GM18502 (cell line): Measurements from ENCODE around the gene DNAH10.

ENCODE experiments used
- ATAC-seq: cut with Tn5 transposase; IDR thresholded peaks from one replicate; pipeline ENCODE4 v1.9.1; 2021; ENCODE audit warnings: mild to moderate bottlenecking; ENCODE audit not compliant: unreplicated experiment, poor library complexity

The DNAH10 gene

DNA sequence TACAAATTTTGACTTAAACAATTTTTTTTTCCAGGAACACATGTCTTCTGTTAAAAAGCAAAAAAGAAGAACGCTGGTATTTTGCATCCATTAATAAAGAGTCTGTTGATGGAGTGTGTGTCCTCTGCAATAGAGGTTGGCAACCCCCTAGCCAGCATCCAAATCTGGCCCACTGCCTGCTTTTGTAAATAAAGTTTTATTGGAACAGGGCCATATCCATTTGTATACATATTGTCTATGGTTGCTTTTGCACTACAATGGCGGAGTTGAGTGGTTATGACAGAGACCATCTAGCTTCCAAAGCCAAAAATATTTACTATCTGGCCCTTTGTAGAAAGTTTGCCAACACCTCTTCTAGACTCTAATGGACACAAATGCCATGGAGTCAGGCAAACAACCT is 160.9 kb downstream of the DNAH10 start:
- ATAC-seq, result no peak

GRCh38 chr12:123923927-123924326 is 161.8 kb downstream of the DNAH10 start:
- ATAC-seq, result no peak

DNA sequence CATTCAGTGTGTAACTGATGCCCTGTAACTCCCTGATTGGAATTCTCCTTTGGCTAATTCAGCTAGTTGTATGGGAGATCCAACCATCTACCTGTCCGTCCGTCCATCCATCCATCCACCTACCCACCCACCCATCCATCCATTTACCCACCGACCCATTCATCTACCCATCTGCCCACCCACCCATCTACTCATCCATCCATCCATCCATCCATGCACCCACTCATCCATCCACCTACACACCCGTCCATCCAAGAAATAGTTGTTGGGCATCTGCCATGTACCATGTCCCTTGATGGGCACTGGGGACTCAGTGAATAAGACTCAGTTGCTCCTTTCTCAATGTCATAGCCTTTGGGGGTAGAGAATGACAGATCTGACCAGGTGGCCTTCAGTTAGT is 162.4 kb downstream of the DNAH10 start:
- ATAC-seq, result no peak

DNA sequence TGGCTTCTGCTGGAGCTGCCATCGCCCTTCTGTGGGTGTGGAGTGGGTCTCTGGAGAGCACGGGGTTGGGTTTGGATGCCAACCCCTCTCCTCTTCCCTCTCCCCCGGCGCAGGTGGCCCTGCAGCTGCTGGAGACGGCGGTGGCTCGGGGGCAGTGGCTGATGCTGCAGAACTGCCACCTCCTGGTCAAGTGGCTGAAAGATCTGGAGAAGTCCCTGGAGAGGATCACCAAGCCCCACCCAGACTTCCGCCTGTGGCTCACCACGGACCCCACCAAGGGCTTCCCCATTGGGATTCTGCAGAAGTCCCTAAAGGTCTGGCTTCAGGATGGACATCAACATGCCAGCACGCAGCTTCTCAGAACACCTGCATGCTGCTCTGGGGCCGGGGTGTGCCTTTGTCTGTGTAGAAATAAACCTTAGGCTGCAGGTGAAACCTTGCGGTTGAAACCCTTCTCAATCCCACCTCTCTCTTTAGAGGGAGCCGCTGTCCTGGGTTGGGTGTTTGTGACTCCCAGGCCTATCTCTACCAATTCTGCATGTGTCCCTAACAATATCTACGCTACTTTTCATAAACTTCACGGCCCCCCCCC is 166.3 kb downstream of the DNAH10 start:
- no peak for ATAC-seq

DNA sequence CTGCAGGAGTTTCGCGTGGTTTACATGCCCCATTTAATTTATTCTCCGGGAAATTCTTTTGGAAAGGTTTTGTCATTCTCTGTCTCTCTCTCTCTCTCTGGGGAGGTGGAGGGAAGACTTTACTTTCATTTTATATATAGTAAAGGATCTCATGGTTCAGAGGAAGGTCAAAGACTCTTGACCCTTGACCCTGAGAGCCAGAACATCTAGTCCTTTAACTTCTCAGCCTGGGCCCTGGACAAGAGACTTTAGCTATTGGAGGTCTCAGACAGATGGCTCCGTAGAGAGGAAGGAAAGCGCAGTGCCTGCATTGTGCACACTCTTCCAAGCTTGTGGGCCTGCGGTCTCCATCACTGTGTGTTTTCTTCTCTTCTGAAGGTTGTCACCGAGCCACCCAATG is 166.8 kb downstream of the DNAH10 start:
- ATAC-seq, result no peak

DNA sequence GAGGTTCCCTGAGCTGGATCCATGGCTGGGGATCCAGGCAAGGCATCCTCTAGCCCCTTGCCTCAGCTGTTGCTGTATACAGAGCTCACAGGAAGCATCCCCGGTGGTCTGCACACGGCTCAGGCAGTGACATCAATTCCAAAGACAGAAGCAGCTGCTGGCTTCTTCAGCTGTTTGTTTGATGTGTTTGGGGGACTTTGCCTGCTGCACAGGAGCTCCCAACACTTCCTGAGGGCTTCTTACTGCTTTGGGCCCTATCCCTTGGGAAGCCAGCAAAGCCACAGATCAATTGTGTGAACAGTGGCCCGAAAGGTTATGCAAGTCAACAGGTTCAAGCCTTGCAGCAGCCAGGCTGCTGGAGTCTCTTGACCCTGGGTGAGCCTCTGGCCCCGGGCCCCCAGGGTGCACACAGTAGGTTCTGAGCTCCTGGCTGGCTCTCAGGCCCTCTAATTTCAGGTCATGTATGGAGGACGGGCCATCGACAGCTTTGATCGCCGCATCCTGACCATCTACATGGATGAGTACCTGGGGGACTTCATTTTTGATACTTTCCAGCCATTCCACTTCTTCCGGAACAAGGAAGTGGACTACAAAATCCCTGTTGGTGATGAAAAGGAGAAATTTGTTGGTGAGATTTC is 168.0 kb downstream of the DNAH10 start:
- ATAC-seq, result no peak

DNA sequence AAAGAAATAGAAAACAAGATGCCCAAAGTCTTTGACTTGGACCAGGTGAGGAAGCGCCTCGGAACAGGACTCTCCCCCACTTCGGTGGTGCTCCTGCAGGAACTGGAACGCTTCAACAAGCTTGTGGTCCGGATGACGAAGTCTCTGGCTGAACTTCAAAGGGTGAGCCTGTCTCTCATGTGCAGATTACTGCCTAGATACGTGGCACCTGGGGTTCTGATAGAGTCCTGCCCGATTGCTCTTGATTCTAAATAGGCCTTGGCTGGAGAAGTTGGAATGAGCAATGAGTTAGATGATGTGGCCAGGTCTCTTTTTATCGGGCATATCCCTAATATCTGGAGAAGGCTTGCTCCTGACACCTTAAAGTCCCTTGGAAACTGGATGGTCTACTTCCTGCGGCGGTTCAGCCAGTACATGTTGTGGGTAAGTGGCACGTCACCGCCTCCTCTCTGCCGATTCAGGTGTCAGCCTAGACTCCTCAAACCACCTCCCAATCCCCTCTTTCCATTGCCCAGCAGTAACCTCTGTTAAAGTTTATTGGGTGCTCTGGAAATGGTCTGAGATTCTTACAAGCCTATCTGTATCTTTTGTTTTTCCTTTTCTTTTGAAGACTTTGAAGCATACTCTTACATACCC is 169.7 kb downstream of the DNAH10 start:
- no peak for ATAC-seq

DNA sequence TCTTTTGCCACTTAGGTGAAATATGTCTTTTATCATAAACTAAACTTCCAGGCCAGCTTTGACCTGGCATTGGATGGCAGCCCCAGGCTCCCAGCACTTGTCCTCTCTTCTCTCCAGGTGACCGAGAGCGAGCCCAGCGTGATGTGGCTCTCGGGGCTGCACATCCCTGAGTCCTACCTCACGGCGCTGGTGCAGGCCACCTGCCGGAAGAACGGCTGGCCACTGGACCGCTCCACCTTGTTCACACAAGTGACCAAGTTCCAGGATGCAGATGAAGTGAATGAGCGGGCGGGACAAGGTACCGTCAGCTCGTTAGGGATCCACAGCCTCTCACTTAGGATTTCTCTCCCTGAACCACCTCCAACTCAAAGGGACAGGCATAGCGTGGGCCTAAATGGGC is 171.1 kb downstream of the DNAH10 start:
- ATAC-seq, result no peak

- no peak for ATAC-seq
These were observed 172.0 kb downstream of the DNAH10 start for GRCh38 chr12:123934016-123934620.

DNA sequence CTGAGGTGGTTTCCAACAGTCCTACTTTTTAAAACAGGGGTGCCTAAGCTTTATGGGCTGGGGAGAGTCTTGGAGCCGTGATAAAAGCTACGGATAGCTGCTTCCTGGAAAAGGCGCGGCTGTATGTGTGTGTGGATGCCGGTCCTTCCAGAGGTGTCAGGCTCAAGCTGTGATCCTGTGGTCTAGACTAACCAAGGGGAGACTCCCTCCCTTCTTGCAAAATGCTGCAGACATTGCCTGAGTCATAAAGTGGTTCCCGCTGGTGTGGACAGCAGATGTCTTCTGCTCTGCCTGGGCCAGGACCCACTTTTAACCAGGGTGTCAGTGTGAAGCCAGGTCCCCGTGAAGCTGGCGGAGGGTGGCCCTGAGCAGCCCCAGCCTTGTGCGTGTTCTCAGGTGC is 172.7 kb downstream of the DNAH10 start:
- ATAC-seq, result no peak

DNA sequence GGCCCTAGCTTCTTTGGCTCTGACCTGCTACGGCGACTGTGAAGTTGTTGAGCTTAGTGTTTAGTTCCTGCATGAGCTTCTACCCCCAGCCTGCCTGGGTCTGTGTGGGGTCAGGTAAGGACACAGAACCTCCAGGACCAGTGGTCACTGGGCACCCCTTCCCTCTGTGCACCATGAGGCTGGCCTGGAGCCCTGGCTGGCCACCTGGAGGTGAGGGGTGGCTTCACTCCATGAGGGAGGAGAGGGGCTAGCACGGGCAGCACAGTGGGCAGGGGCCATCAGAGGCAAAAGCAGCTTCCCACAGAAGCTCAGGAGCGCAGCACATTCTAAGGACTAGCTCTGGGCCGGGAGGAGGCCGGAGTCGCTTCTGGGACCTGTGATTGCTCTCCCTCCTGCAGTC is 173.9 kb downstream of the DNAH10 start:
- ATAC-seq, result no peak

DNA sequence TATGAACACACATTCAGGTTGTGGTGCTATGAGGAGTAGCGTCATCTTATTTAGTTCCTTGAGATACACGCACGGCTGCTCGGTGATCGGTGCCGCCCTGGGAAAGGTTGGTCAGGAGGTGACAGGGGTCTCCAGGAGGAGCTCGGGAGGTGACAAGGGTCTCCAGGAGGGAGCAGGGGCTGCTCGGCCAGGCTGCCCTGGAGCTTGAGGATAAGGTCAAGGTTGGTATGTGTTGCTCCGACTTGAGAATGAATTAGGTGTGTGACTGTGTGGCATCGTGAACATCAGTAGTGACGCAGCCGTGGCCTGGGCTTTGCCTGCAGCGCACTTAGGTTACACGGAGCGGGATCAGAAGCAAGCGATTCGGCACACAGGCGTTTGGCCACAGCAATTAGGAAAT is 174.4 kb downstream of the DNAH10 start:
- no peak for ATAC-seq

- no peak for ATAC-seq
These were observed 175.0 kb downstream of the DNAH10 start for GRCh38 chr12:123936956-123937706.

- ATAC-seq, result no peak
These were observed 175.8 kb downstream of the DNAH10 start for GRCh38 chr12:123937707-123938591.

DNA sequence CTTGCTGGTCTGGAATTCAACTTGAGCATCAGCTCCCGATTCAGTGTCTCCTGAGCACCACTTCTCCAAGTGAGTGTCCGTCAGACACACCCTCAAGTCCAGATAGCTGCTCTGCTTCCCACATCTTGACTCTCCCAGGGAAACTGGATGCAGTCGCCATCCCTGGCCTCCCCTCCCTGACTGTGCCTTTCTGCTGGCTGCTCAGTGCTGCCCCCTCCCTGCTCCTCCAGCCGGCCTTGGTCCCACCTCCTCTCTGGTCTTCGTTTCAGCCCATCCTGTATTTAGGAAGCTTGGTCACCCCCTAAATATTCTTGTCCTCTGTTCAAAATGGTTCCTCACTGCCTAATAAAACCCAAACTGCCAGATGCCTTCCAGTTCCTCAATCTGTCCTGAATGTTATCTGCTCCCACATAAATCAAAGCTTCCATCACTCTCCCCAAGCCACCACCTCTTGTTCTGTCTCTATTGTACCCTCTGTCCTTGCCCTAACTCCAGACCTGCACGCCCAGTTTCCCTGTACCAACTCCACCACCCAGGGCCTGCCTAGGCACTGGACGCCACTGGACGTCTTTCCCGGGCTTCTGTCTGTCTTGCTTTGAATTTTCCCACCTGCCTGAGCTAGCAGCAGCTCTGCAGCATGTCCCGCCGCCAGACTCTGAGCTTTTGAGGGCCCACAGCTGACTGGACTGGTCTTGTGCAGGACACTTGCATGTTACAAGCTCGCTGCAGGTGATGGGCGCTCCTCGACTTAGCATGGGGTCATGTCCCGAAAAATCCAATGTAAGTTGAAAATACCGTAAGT is 176.8 kb downstream of the DNAH10 start:
- ATAC-seq, result no peak

DNA sequence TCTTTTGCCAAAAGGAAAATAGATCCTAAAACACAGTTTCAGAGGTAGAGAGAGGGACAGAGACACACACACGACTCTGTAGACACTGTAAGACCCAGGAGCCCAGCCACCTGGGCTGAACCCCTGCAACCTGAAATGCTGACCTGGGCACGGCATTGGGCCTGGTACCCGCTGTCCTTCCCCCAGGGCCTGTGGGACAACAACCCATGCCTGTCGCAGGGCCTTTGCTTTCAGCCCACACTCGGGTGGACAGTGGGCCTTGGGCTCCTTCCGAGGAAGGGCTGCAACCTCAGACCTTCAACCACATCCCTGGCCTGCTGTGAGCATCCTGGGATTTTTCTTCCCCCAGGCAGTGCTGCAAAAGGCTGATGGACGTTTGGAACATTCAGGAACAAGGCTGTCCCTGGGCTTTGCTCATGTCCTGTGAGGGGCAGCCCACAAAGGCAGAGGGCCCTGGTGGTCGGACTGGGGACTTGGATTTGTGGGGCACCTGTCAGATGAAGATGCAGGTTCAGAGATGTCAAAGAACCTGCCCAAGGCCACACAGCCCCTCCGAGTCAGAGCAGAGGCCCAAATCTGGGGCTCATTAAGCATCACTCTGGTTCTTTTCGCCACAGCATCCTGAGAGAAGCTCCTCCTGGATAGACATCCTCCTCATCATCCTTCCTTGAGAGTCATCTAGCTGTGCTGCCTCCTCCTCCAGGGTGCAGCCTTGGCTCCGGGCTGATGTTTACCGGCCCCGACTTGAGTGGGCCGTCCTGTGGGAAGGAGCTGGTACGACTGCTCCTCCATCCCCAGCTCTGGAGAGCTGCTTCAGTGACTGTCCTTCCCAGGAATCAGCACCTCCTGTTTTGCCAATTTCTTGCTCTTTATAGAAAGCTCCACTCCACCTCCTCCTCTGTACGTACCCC is 177.9 kb downstream of the DNAH10 start:
- ATAC-seq, result no peak

DNA sequence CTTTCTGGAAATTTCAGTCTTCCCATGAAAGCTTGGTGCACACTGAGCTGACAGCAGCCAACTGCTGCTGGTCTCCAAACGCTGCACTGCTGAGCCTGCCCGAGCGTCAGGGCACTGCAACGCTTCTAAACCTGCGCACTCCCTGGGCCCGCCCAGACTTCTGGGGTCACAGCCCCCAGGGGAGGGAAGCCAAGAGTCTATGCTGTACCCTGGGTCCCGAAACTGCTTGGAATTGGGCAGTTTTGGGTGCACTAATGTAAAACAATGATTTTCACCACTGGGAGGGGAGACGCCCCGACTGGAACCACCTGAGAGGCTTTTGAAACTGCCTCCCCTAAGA is 178.5 kb downstream of the DNAH10 start:
- ATAC-seq, result no peak

GRCh38 chr12:123941000-123941399 is 178.9 kb downstream of the DNAH10 start:
- ATAC-seq, result no peak
